HG03103 (cell line): ENCODE data around the gene DCST1.

ENCODE experiments used
- ATAC-seq: cut with Tn5 transposase; IDR thresholded peaks from one replicate; pipeline ENCODE4 v1.9.1; 2021; ENCODE audit warnings: low read depth; ENCODE audit not compliant: unreplicated experiment

DCST1 gene

DNA sequence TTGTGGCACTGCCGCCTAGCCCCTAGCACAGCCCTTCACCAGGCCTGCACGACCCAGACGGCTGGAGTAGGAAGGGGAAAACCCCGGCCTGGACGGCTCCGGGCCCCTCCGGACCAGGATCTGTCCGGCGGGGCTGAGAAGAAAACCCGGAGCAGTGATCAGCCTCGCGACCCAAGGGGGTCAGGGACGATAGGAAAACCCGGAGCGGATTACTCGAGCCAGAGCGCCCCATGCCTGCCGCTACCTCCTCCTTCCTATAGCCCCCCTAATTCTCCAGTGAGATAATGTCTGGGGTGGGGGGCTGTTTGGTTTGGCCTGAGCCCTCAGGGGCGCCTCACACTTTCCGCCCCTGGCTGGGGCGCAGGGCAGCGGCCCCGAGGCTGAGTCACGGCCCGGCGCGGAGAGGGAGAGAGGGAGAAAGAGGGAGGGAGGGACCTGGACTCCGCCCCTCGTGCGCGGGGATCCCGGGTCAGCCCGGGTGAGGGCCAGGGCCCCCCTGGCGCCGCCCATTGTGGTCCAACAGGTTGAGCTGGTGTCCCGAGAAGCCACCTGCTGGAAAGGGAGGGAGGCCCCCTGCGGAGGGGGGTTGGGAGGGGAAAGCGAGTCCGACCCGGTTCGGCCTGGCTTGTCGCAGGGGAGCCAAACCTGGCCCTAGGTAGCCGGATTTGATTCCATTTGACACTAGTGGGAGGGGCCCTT is 32.7 kb upstream of the DCST1 start:
- peak; percentile 31 for ATAC-seq

GRCh38 chr1:155001425-155001674 is 32.3 kb upstream of the DCST1 start:
- ATAC-seq: peak; percentile 16

GRCh38 chr1:155001675-155002463 is 31.8 kb upstream of the DCST1 start:
- peak; percentile 50 for ATAC-seq

GRCh38 chr1:155002464-155003226 is 31.0 kb upstream of the DCST1 start, which contains the start of gene ZBTB7B:
Gene ZBTB7B, plus strand, starts transcription at chr1:155002802. Its CDS starts 11,859 bp downstream, at chr1:155014661.
- ATAC-seq: no peak

DNA sequence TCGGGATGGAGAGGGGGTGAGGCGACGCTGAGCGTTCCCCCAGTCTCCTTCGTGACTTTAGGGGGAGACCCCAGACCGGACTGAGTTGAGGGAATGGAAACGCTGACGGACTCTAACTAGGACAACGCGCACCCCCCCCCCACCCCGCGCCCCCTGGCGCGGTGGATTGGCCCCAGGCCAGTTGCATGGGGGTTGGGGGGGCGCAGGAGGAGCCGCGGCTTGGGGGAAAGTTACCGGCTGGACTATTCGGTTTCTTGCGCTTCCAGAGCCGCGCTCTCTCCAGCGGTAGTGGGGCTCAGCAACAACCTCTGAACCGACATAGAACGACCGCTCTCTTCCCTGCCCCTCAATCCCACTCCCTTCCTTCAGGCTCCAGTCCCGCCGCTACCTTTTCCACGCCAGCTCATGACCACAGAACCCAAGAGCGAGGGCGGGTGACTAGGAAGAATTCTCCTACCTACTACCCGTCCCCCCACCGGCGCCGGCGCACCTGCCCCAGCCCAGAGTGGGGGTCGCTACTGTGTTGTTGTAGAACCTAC is 30.3 kb upstream of the DCST1 start:
- no peak for ATAC-seq

DNA sequence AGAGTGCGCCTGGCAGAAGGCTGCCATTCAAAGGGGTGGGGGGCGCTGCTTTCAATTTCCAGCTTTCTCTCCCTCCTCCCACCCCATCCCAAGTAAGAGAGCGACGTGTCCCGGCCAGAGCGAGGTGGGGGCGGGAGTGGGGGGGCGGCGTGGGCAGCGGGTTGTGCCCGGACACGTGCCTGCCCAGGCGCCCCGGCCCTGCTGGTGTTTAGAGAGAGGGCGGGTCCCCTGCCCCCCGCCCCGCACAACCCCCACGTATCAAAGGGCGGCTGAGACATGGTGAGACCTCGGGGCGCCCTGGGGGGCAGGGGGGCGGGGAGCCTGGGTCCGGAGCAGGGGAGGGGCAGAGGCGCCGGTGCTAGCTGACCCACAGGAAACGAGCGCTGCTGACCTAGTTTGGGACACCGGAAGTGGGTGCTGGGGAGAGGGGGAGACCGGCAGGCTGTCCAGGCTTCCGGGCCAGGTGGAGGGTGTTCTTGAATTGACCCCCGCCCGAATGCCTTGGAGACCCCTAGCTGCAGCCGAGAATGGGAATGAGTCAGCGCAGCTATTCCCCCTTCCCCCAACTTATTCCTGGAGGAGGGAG is 29.8 kb upstream of the DCST1 start:
- ATAC-seq: no peak

DNA sequence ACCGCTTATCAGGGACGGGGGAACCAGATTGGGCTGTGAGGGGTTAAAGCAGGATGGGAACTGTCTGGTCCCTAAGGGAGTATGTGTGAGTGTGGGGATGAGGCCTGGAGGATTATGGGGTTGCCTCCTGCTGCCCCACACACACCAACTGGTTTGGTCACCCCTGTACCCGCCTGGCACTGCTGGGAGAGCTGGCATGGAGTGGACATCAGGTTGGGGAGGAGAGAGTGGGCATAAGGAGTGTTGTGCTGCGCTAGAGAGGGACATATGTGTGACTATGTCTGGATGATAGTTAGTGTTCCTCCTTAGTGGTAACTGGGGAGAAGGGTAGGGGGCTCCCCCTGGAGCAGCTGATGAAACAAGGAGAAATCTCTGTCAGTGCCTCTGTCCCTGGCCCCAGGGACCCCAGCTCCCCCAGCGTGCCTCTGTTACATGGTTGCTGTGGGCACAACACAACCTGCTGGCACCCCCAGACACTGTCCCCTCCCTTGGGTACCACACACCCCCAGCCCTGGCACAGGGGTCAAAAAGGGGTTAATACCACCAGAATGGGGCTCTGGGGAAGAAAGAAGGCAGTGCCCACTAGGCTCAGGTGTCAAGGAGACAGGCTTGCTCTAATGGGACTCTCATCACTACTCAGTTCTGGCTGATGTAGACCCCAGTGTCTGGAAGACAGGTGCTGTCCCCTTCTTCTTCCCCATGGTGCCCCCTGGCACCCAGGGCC is 29.1 kb upstream of the DCST1 start:
- no peak for ATAC-seq

- no peak for ATAC-seq
Measured at GRCh38 chr1:155005076-155006011, 28.3 kb upstream of the DCST1 start.

- no peak for ATAC-seq
Measured at GRCh38 chr1:155006601-155007101, 27.0 kb upstream of the DCST1 start.

- ATAC-seq: no peak
Measured at GRCh38 chr1:155007251-155007828, 26.3 kb upstream of the DCST1 start.

- ATAC-seq: no peak
Measured at GRCh38 chr1:155008015-155008941, 25.3 kb upstream of the DCST1 start.

DNA sequence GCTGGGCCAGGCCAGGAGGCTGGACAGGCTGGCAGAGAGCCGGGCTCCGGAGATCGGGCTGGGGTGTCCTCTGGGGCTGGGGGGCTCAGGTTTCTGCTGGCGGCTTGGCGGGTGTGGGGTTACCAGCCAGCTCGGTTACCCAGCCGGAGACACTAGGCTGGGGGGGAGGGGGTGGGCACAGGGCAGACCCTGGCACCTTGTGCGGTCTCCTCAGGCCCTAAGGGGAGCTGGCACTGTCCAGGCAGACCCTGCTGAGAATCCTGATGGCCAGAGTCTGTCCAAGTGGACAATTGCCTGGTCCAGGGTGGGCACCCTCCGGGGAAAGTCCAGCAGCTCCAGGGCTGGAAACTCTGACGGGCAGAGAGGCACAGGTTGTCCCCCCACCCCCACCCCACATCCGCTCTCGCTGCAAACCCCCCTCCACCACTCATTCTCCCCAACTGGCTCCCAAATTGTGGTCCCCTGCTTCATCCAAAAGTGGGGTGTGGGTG is 24.4 kb upstream of the DCST1 start:
- no peak for ATAC-seq

GRCh38 chr1:155009742-155010141 is 23.9 kb upstream of the DCST1 start:
- ATAC-seq: no peak

GRCh38 chr1:155010211-155010918 is 23.3 kb upstream of the DCST1 start:
- ATAC-seq: no peak

GRCh38 chr1:155011004-155011416 is 22.6 kb upstream of the DCST1 start:
- ATAC-seq: no peak

DNA sequence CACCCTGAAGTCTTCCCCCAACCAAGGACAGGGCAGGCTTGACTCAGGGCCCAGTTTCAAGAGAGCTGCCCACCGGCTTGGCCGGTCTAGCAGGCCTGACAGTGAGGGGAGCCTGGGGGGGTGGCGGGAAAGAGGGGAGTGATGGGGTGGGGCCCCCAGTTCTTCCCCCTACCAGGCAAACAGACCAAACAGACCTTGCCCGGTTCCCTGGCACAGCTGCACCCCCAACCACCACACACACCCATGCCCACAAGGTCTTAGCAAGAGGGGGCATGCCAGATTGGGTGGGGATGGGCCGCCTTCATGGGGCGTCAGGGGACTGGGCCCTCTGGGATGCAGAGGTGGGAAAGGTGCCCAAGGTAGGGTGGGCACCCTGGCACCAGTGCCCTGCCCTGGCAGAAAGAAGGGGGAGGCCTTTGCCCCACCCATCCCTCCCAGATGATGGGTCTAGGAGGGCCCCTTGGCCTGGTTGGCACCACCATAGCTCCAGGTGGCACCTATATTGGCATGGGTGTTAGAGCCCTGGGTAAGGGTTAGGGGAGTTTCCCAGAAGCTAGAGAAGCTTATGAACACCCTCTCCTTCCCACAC is 22.1 kb upstream of the DCST1 start:
- ATAC-seq: no peak
